ENCODE measurements around the gene CDH1. TPM values are rescaled to one million over a fixed set of nuclear protein-coding genes. Genes with fewer than 3 reads are reported as not detected.
A peak's percentile ranks its signal among the peaks of the same experiment; 100 is the strongest.

The CDH1 gene
- total RNA-seq, result under 1 TPM in 4 of 10 donors, not detected in 6; 0.28 to 0.82 (median 0.42) TPM
- polyA plus RNA-seq, result under 1 TPM in 1 of 2 donors, not detected in 1; 0.01 TPM
- long read RNA-seq, donor 1, result 0 reads
- long read RNA-seq, donor 2, result 0 reads
- long read RNA-seq, donor 3, result 0 reads

- WGBS, 2 donors, result 1 to 2% methylated on average over 62 to 63 of the region's 63 CpGs
- Histone ChIP-seq H3K27ac (no peak within 1 kb of the TSS), H3K36me3 (no peaks in the 10 kb centered on the region), H3K9me3 (no peaks in the 10 kb centered on the region), H3K4me1 (peaks cover 0 to 18% (median 13%) of the 10 kb centered on the region in 9 donors), H3K4me3 (peak within 1 kb of the TSS in 8 of 10 donors; percentile 3 to 25 (median 20)), H3K27me3 (peaks cover 26 to 65% (median 59%) of the 10 kb centered on the region in 7 donors)
- ATAC-seq (peak in 3 of 8 donors; percentile 16 to 59 (median 50)), DNase-seq (peak in 1 of 2 donors; percentile 17)
- no peak for TF ChIP-seq CTCF (IDR thresholded peaks at IDR 0.05)
- intact Hi-C loops (cut with DNase I), result no loop called here
Observed at GRCh38 chr16:68737046-68737729, at the start of gene CDH1. Gene CDH1 (plus strand): TSS chr16:68737292. CDS start chr16:68737416, 124 bp downstream.

- 89 to 90% methylated on average over 5 of the region's 5 CpGs for WGBS, 2 donors
- Histone ChIP-seq H3K4me1 (peaks cover 0 to 3% (median 0%) of the 10 kb centered on the region in 9 donors), H3K9me3 (no peaks in the 10 kb centered on the region), H3K36me3 (no peaks in the 10 kb centered on the region), H3K27ac (no peak overlapping the region), H3K27me3 (peaks cover 0 to 5% (median 0%) of the 10 kb centered on the region in 7 donors), H3K4me3 (no peak overlapping the region)
- intact Hi-C loops (cut with DNase I), result no loop called here
- no peak for DNase-seq
- ATAC-seq, result no peak
- TF ChIP-seq CTCF (IDR thresholded peaks at IDR 0.05), result no peak
Observed at GRCh38 chr16:68689921-68690320, 47.2 kb upstream of the CDH1 start.

DNA sequence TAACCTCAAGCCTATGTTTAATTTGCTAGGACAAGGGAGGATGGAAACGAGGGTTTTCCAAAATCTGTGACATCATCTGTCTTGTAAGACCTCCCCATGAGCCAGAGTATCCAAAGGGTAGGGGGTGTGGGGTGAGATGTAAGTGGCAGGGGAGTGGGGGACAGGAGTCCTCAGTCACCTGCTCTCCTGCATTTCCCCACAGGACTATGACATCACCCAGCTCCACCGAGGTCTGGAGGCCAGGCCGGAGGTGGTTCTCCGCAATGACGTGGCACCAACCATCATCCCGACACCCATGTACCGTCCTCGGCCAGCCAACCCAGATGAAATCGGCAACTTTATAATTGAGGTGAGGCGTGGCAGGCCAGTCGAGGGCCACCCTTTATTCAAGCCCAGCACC lies 41.5 kb upstream of the CDH1 start:
- ATAC-seq, result no peak
- H3K36me3 ChIP-seq, result no peaks in the 10 kb centered on the region
- no peaks in the 10 kb centered on the region for H3K9me3 ChIP-seq
- no peak for DNase-seq
- intact Hi-C loops (cut with DNase I), result no loop called here
- TF ChIP-seq CTCF (IDR thresholded peaks at IDR 0.05), result no peak
- peaks cover 0 to 12% (median 0%) of the 10 kb centered on the region in 7 donors for H3K27me3 ChIP-seq
- WGBS, 2 donors, result 86 to 88% methylated on average over 11 of the region's 11 CpGs
- H3K27ac ChIP-seq, result no peak overlapping the region
- H3K4me3 ChIP-seq, result no peak overlapping the region
- peaks cover 0 to 8% (median 0%) of the 10 kb centered on the region in 9 donors for H3K4me1 ChIP-seq

DNA sequence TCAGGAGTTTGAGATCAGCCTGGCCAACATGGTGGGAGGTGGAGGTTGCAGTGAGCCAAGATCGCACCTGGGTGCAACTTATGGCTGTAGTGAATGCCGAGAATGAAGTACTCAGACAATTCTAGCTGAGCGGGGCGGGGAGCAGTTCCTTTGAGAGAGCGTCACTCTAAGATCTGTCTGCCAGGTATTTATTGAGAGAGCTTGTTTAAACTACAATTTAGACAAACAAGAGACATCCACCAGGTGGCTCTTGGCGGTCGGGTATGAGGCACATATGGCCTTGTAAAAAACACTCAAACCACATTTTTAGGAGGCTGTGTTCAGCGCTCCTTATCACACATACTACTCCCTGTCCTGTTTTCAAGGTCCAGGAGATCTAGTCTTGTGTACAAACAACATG lies 40.6 kb upstream of the CDH1 start:
- H3K4me3 ChIP-seq, result no peak overlapping the region
- no peaks in the 10 kb centered on the region for H3K36me3 ChIP-seq
- H3K27ac ChIP-seq, result no peak overlapping the region
- ATAC-seq (no peak), DNase-seq (no peak)
- H3K9me3 ChIP-seq, result no peaks in the 10 kb centered on the region
- H3K4me1 ChIP-seq, result peaks cover 0 to 8% (median 0%) of the 10 kb centered on the region in 9 donors
- peaks cover 0 to 12% (median 0%) of the 10 kb centered on the region in 7 donors for H3K27me3 ChIP-seq
- TF ChIP-seq CTCF (IDR thresholded peaks at IDR 0.05), result no peak
- intact Hi-C loops (cut with DNase I), result no loop called here
- 90% methylated on average over 8 of the region's 8 CpGs for WGBS, 2 donors

Measured in heart right ventricle (tissue), 16 donors.